Suppressor macrophage treated with lipopolysaccharide for 1 hour (primary cell): ENCODE results near the gene CCDC107.

Experiments
- DNase-seq, 3 donors: peaks; one replicate each; pipeline ENCODE4 v3.0.0-alpha.2; 2020 to 2022

CCDC107 gene

DNA sequence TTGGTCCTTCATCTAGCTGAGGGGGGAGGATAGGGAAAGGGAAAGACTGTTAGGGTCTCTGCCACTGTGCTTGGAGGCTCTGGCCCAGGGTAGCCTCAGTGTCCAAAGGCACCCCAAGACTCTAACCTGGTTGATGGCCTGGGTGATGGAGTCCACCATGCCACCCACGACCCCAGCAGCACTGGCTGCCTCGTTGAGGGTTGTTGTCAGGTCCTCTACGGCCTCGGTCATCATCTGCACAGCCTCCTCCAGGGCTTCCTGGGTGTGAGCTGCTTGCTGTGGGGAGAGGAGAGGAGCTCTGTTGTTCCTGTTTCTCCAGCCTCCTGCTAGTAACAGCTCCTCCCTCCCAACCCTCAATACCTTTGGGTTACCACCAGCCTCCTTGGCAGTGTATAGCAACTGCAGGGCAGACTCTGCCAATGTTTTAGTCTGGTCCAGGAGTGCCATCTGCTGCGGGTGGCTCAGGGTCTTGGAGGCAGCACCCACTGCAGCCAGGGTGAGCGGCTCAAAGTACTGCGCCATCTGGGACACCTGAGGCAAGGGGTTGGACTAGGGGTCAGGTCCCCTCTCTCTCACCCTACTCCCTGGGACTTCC lies 47.8 kb downstream of the CCDC107 start:
- DNase-seq: no peak

DNA sequence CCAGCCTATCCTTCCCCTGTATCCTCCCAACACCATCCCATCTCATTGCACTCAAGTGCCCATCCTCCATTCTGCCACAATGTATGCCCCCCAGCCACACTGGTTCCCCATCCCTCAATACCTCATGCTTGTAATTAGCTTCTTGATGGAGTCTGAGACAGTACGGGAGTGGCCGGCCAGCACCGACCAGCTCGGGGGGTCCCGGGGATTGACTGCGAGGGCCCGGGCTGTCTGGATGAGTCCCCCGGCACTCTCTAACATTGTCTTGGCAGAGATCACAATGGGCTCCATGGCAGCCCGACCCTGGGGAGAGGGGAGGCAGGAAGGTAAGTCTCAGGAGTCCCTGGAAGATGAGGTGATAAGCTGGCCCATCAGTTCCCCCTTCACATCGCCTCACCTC lies 48.9 kb downstream of the CCDC107 start:
- DNase-seq: no peak

DNA sequence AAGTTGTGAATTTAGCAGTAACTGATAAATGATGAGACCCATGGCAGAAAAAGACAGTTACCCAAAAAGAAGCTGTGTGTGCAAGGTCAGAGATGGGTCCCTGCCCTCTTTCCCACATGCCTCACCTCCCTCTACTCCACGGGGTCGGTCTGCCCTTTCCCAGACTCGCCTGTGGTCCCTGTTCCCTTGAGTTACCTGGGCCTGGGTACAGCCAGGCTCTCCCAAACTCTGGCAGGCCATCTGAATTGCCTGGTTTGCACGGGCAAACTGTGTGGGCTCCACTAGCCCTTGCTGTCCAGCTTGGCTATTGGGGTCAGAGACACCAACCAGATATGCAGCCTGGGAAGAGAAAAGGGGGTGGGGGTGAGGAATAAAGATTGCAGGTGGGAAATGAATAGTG lies 50.1 kb downstream of the CCDC107 start:
- DNase-seq: no peak

DNA sequence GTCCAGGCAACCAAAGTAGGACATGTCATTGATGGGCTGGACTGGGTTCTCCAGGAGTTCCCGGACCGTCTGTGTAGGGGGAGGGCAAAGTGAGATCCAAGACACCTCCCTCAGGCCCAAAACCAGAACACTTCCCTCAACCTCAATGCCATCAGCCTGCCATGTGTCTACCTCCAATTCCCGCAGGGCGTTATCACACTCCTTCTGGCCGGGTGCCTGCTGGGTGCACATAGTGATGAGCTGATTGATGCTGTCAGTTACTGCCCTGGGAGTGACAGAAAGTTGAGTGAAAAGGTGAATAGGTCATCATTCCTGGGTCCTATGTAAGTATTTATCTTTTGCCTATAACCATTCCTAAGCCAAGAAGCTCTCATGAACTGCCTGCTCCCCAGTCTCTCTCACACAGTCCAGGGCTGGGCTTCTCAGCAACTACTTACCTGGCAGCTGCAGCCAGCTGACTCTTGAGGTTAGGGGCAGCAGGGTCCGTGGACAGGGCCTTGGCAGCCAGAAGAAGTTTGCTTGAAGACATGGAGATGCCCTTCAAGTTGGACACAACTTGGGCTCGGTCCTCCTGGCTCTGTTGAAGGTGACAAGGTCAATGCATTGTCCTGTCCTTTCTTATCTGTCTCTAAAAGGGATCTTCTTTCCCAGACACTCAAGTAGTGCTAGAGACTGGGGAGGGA lies 52.9 kb downstream of the CCDC107 start:
- no peak for DNase-seq
